22Rv1 (cell line): Measurements from ENCODE around the gene LRRC36.

Source experiments
- CTCF ChIP-seq: fragments of 450-650 bp; IDR thresholded peaks from 2 replicates; pipeline ENCODE4 v1.5.1; 2017; ENCODE audit warnings: mild to moderate bottlenecking
- ZFX ChIP-seq: fragments of 450-650 bp; IDR thresholded peaks from 2 replicates; pipeline ENCODE4 v1.6.1; 2017; ENCODE audit warnings: antibody characterized with exemption, borderline replicate concordance

GRCh38 chr16:67393788-67394154 lies 67.2 kb downstream of the LRRC36 start:
- TF ChIP-seq CTCF, result no peak
- TF ChIP-seq ZFX, result no peak
